H1 (cell line): Measurements from ENCODE around the gene NPPA. TPM values are rescaled to one million over a fixed set of nuclear protein-coding genes. Genes with fewer than 3 reads are reported as not detected.

Experiments
- ATF2 ChIP-seq: IDR thresholded peaks from 2 replicates; pipeline ENCODE4 v1.6.1; 2012; ENCODE audit warnings: low read length, inconsistent platforms
- EP300 ChIP-seq, 2 experiments: IDR thresholded peaks; 1 replicate in 1 of 2; 2 replicates in 1 of 2; pipeline ENCODE4 v1.6.1; 2011 to 2012; ENCODE audit warnings: low read depth in 2 of 2, low read length in 2 of 2, mild to moderate bottlenecking in 2 of 2, borderline replicate concordance in 1 of 2, inconsistent platforms in 1 of 2, moderate library complexity in 1 of 2
- HDAC2 ChIP-seq, 2 experiments: fragments of 300-600 bp in 1 of 2; sonication (generic) in 1 of 2; IDR thresholded peaks; 2 replicates each; pipeline ENCODE4 v1.6.1; 2011 to 2012; ENCODE audit warnings: low read depth in 2 of 2, low read length in 2 of 2, mild to moderate bottlenecking in 2 of 2, moderate library complexity in 2 of 2, borderline replicate concordance in 1 of 2, inconsistent platforms in 1 of 2
- PHF8 ChIP-seq: fragments of 200-600 bp; sonication (generic); conservative IDR thresholded peaks from 2 replicates; pipeline ENCODE4 v1.7.1; 2012; ENCODE audit warnings: low read depth, mild to moderate bottlenecking, inconsistent platforms, low read length, moderate library complexity
- POLR2AphosphoS5 ChIP-seq: IDR thresholded peaks from 2 replicates; pipeline ENCODE4 v1.6.1; 2011; ENCODE audit warnings: low read depth, low read length
- SP2 ChIP-seq: IDR thresholded peaks from 2 replicates; pipeline ENCODE4 v1.6.1; 2012; ENCODE audit warnings: mild to moderate bottlenecking, low read length, inconsistent platforms
- polyA plus RNA-seq, 7 experiments: library from polyadenylated mRNA; depleted of rRNA in 3 of 7; stranded (reverse) in 5 of 7; unstranded in 2 of 7; fragments of >200 nt in 5 of 7; fragments of 200-250 nt in 2 of 7; gene quantifications; 1 replicate in 5 of 7; 2 replicates in 1 of 7; 4 replicates in 1 of 7; pipeline versions ENCODE4 v1.2.1 to v1.2.3, GENCODE V29; 2011 to 2013; ENCODE audit warnings: missing spikeins in 2 of 7, mixed read lengths in 2 of 7
- total RNA-seq: library from RNA; stranded (reverse); fragmentation: NEBNext Ultra II Directional; extraction: Animal tissue kit (Norgen Biotek cat#: 25700); gene quantifications from 2 replicates; pipeline ENCODE4 v1.2.1, GENCODE V29; 2021

Gene NPPA
- total and polyA plus RNA-seq, 2 of the 8 experiments (the other 6 are each of a cell fraction or from before 2014, with no cell fraction given) = not detected

DNA sequence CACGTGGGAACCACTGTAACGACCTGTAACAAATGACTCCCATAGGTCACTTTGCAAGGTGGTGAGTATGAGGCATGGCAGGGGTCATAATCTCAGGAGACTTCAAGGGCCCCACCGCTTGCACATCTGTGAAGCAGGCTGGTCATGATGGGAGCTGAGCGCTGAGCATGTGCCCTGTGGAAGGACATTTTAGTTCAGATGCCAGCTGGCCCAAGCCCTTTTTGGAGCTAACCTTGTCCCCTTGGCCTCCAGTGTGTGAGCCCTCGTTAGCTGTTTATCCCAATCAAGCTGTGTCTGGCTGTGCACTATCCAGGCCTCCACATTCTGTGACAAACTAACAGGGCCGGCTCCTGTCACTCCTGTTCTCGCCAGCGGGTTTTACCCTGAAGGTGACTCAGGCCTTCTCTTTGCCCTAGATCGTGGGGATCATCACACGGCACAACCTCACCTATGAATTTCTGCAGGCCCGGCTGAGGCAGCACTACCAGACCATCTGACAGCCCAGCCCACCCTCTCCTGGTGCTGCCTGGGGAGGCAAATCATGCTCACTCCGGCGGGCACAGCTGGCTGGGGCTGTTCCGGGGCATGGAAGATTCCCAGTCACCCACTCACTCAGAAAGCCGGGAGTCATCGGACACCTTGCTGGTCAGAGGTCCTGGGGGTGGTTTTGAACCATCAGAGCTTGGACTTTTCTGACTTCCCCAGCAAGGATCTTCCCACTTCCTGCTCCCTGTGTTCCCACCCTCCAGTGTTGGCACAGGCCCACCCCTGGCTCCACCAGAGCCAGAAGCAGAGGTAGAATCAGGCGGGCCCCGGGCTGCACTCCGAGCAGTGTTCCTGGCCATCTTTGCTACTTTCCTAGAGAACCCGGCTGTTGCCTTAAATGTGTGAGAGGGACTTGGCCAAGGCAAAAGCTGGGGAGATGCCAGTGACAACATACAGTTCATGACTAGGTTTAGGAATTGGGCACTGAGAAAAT is 7.6 kb downstream of the NPPA start (continued):
- TF ChIP-seq PHF8 = no peak
- TF ChIP-seq EP300 (IDR thresholded peaks at IDR 0.05; ENCODE audit: borderline replicate concordance in 1 of 2, low read depth in 2 of 2, low read length in 2 of 2) = no peak
- TF ChIP-seq POLR2AphosphoS5 = no peak
- TF ChIP-seq HDAC2 (IDR thresholded peaks at IDR 0.05; ENCODE audit: borderline replicate concordance in 1 of 2, low read depth in 2 of 2, low read length in 2 of 2) = no peak
- no peak for TF ChIP-seq SP2
- no peak for TF ChIP-seq ATF2
- TF ChIP-seq, all 59 proteins: peak for 0
